ENCODE measurements around the gene SRP14.
"Not testable (repeated sequence)": the region's sequence is repeated elsewhere in the genome, so short reads cannot be mapped to it uniquely, and the experiment has no call there.

DNA sequence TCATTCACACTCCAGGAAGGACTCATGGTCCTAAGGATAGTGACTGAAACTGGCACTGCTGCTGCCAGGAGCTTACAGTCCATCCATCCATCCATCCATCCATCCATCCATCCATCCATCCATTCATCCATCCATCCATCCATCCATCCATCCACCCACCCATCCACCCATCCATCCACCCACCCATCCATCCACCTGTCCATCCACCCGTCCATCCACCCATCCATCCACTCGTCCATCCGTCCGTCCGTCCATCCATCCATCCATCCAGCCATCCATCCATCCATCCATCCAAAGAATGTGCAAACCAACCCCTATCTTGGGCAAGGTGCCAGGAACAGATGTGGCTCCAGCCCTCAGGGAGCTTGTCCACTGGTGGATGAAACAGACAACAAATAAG lies 46.0 kb downstream of the SRP14 start:
- TF ChIP-seq CTCF, POLR2A (IDR thresholded peaks at IDR 0.05): not testable (repeated sequence)
